H9 (cell line): ENCODE results near the gene IMP3. TPM values are rescaled to one million over a fixed set of nuclear protein-coding genes. Genes with fewer than 3 reads are reported as not detected.
A peak's percentile ranks its signal among the peaks of the same experiment; 100 is the strongest.

Source experiments
- DNase-seq: peaks from one replicate; pipeline ENCODE4 v3.0.0-alpha.2; 2017
- H2AFZ ChIP-seq: one replicate; pipeline ENCODE4 v1.6.1; 2013; ENCODE audit warnings: mild to moderate bottlenecking, low read length, control low read depth, moderate library complexity
- H2AK5ac ChIP-seq: 2 replicates; pipeline ENCODE4 v1.6.1; 2013; ENCODE audit warnings: low read length, control low read depth, mixed read lengths; ENCODE audit not compliant: insufficient read length
- H2BK120ac ChIP-seq: one replicate; pipeline ENCODE4 v1.6.1; 2013; ENCODE audit warnings: low read depth, mild to moderate bottlenecking, low read length, control low read depth, inconsistent platforms; ENCODE audit not compliant: poor library complexity, severe bottlenecking
- H2BK12ac ChIP-seq: 2 replicates; pipeline ENCODE4 v1.6.1; 2013; ENCODE audit warnings: low read length, control low read depth, mixed read lengths, low read depth; ENCODE audit not compliant: insufficient read length
- H2BK15ac ChIP-seq: 2 replicates; pipeline ENCODE4 v1.6.1; 2013; ENCODE audit warnings: low read depth, low read length, control low read depth
- H2BK20ac ChIP-seq: one replicate; pipeline ENCODE4 v1.6.1; 2013; ENCODE audit warnings: low read depth, mild to moderate bottlenecking, low read length, control low read depth, inconsistent platforms; ENCODE audit not compliant: poor library complexity, severe bottlenecking
- H2BK5ac ChIP-seq: 2 replicates; pipeline ENCODE4 v1.6.1; 2013; ENCODE audit warnings: low read length, control low read depth, mixed read lengths; ENCODE audit not compliant: insufficient read length
- H3K14ac ChIP-seq: 2 replicates; pipeline ENCODE4 v1.6.1; 2013; ENCODE audit warnings: low read length, control low read depth; ENCODE audit not compliant: insufficient read depth
- H3K18ac ChIP-seq: 2 replicates; pipeline ENCODE4 v1.6.1; 2013; ENCODE audit warnings: low read depth, mild to moderate bottlenecking, mixed read lengths, low read length, control low read depth; ENCODE audit not compliant: insufficient read length
- H3K23ac ChIP-seq: 2 replicates; pipeline ENCODE4 v1.6.1; 2013; ENCODE audit warnings: low read length, control low read depth, mixed read lengths, low read depth; ENCODE audit not compliant: insufficient read length
- H3K23me2 ChIP-seq: 2 replicates; pipeline ENCODE4 v1.6.1; 2013; ENCODE audit warnings: low read depth, mild to moderate bottlenecking, mixed read lengths, low read length, control low read depth; ENCODE audit not compliant: insufficient read length, poor library complexity, severe bottlenecking
- H3K27ac ChIP-seq: 2 replicates; pipeline ENCODE4 v1.5.1; 2013; ENCODE audit warnings: low read length, control low read depth, mixed read lengths, low read depth; ENCODE audit not compliant: insufficient read length
- H3K27me3 ChIP-seq: 2 replicates; pipeline ENCODE4 v1.6.1; 2013; ENCODE audit warnings: low read length, control low read depth, inconsistent platforms; ENCODE audit not compliant: insufficient read depth
- H3K4ac ChIP-seq: 2 replicates; pipeline ENCODE4 v1.6.1; 2013; ENCODE audit warnings: low read depth, mild to moderate bottlenecking, control low read depth, inconsistent platforms, low read length, moderate library complexity
- H3K4me1 ChIP-seq: 2 replicates; pipeline ENCODE4 v1.6.1; 2013; ENCODE audit warnings: low read length, control low read depth, inconsistent platforms; ENCODE audit not compliant: insufficient read depth
- H3K4me2 ChIP-seq: 2 replicates; pipeline ENCODE4 v1.6.1; 2013; ENCODE audit warnings: low read length, control low read depth, mixed read lengths; ENCODE audit not compliant: insufficient read length, insufficient read depth
- H3K56ac ChIP-seq: 2 replicates; pipeline ENCODE4 v1.6.1; 2013; ENCODE audit warnings: low read depth, mild to moderate bottlenecking, mixed read lengths, low read length, control low read depth; ENCODE audit not compliant: insufficient read length
- H3K79me1 ChIP-seq: 2 replicates; pipeline ENCODE4 v1.6.1; 2013; ENCODE audit warnings: low read depth, mild to moderate bottlenecking, moderate library complexity, low read length, control low read depth, inconsistent platforms; ENCODE audit not compliant: insufficient read depth, poor library complexity, severe bottlenecking
- H3K79me2 ChIP-seq: 2 replicates; pipeline ENCODE4 v1.6.1; 2013; ENCODE audit warnings: low read length, control low read depth, inconsistent platforms; ENCODE audit not compliant: insufficient read depth
- H3K9ac ChIP-seq: 2 replicates; pipeline ENCODE4 v1.6.1; 2013; ENCODE audit warnings: low read length, control low read depth, mixed read lengths; ENCODE audit not compliant: insufficient read length; ENCODE audit errors: extremely low read depth
- H3K9me3 ChIP-seq: one replicate; pipeline ENCODE4 v1.6.1; 2013; ENCODE audit warnings: low read depth, low read length, inconsistent platforms; ENCODE audit not compliant: control insufficient read depth
- H3T11ph ChIP-seq: one replicate; pipeline ENCODE4 v1.6.1; 2013; ENCODE audit warnings: mild to moderate bottlenecking, low read length, control low read depth, inconsistent platforms
- H4K20me1 ChIP-seq: one replicate; pipeline ENCODE4 v1.6.1; 2013; ENCODE audit not compliant: control insufficient read depth, insufficient read length, insufficient read depth
- H4K5ac ChIP-seq: 2 replicates; pipeline ENCODE4 v1.6.1; 2013; ENCODE audit warnings: low read depth, mild to moderate bottlenecking, mixed read lengths, low read length, control low read depth; ENCODE audit not compliant: insufficient read length
- H4K8ac ChIP-seq: replicated peaks from 2 replicates; pipeline ENCODE4 v1.6.1; 2013; ENCODE audit warnings: low read length, control low read depth, mixed read lengths, low read depth; ENCODE audit not compliant: insufficient read length
- H4K91ac ChIP-seq: 2 replicates; pipeline ENCODE4 v1.6.1; 2013; ENCODE audit warnings: low read depth, mild to moderate bottlenecking, moderate library complexity, mixed read lengths, low read length, control low read depth; ENCODE audit not compliant: insufficient read length
- H3K27ac Mint-ChIP-seq, 3 experiments: 2 replicates in 2 of 3; 3 replicates in 1 of 3; pipeline ENCODE4 v1.8.0; 2020 to 2021; ENCODE audit warnings: mixed read lengths in 3 of 3, mild to moderate bottlenecking in 1 of 3, moderate library complexity in 1 of 3
- H3K27me3 Mint-ChIP-seq: 2 replicates; pipeline ENCODE4 v1.8.0; 2021; ENCODE audit warnings: low read depth, mild to moderate bottlenecking, moderate library complexity, mixed read lengths
- H3K36me3 Mint-ChIP-seq, 3 experiments: 2 replicates in 2 of 3; 3 replicates in 1 of 3; pipeline ENCODE4 v1.8.0; 2020 to 2021; ENCODE audit warnings: low read depth in 3 of 3, mixed read lengths in 3 of 3; ENCODE audit not compliant: insufficient read depth in 1 of 3
- H3K4me1 Mint-ChIP-seq, 2 experiments: 2 replicates each; pipeline ENCODE4 v1.8.0; 2020; ENCODE audit warnings: mixed read lengths in 2 of 2
- H3K4me3 Mint-ChIP-seq, 2 experiments: 2 replicates in 1 of 2; 3 replicates in 1 of 2; pipeline ENCODE4 v1.8.0; 2020 to 2021; ENCODE audit warnings: mild to moderate bottlenecking in 2 of 2, mixed read lengths in 2 of 2, moderate library complexity in 1 of 2
- H3K9me3 Mint-ChIP-seq, 2 experiments: 2 replicates in 1 of 2; 3 replicates in 1 of 2; pipeline ENCODE4 v1.8.0; 2020; ENCODE audit warnings: mild to moderate bottlenecking in 2 of 2, mixed read lengths in 2 of 2, moderate library complexity in 1 of 2
- WGBS: extraction: QIAGEN DNeasy Blood & Tissue Kit; methylation state at CpG from one replicate; pipeline ENCODE4 v1.1.7; 2013; ENCODE audit warnings: missing lambda C conversion rate, low lambda C conversion rate, mixed read lengths; ENCODE audit not compliant: insufficient read length; ENCODE audit errors: extremely low coverage; 5-methylcytosine and 5-hydroxymethylcytosine counted together
- total RNA-seq: library from RNA; stranded (reverse); gene quantifications from 2 replicates; pipeline ENCODE4 v1.2.1, GENCODE V29; 2021
- TF ChIP-seq, protein P1 (sequence below): fragments of 200-600 bp; sonication (generic); conservative IDR thresholded peaks from 3 replicates; pipeline ENCODE4 v1.8.0; 2021; ENCODE audit warnings: antibody characterized with exemption, mild to moderate bottlenecking

The IMP3 gene
- total RNA-seq, 1 experiment from 2014 or later: 97.9 TPM

DNA sequence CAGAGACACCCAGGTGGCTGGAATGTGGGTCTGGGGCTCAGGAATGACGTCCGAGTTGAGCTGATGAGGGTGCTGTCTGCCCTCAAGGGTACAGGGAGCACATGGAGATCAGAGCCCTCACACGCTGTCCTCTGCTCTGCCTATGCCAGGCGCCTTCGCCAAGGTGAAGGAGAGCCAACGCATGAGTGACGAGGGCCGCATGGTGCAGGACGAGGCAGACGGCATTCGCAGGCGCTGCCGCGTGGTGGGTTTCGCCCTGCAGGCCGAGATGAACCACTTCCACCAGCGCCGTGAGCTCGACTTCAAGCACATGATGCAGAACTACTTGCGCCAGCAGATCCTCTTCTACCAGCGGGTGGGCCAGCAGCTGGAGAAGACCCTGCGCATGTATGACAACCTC lies 16.8 kb upstream of the IMP3 start:
- H3K27me3 Mint-ChIP-seq: no peaks in the 10 kb centered on the region
- H3K79me2 ChIP-seq: no peaks in the 10 kb centered on the region
- WGBS: no CpG with 5 or more reads among the region's 22 CpGs

More for the DNA sequence above, 16.8 kb upstream of the IMP3 start:
- Mint-ChIP-seq H3K27ac (peak overlapping the region in 2 of 3 experiments; percentile 34 to 64; a peak in 1 of 7 replicates), H3K4me1 (peaks cover 16 to 23% of the 10 kb centered on the region in 2 experiments), H3K4me3 (no peak overlapping the region), H3K36me3 (peaks cover 18 to 44% (median 30%) of the 10 kb centered on the region in 3 experiments), H3K9me3 (no peaks in the 10 kb centered on the region)
- Histone ChIP-seq H3K23me2 (no peaks in the 10 kb centered on the region), H4K91ac (no peak overlapping the region), H3K56ac (no peak overlapping the region), H2AK5ac (no peak overlapping the region), H4K20me1 (no peaks in the 10 kb centered on the region), H3K9ac (no peak overlapping the region), H2BK15ac (no peak overlapping the region), H3K23ac (no peak overlapping the region), H3K27me3 (no peaks in the 10 kb centered on the region), H3K18ac (no peak overlapping the region), H2BK120ac (no peak overlapping the region), H2AFZ (no peak overlapping the region), H3K79me1 (no peaks in the 10 kb centered on the region), H3K4me1 (0 out of 2 replicates have a peak, but pooled peaks cover 2% of the 10 kb centered on the region), H4K8ac (no peak overlapping the region), H2BK20ac (no peak overlapping the region), H3K4ac (no peak overlapping the region), H4K5ac (no peak overlapping the region), H3K9me3 (no peaks in the 10 kb centered on the region), H3K27ac (no peak overlapping the region), H3K14ac (no peak overlapping the region), H3K4me2 (no peak overlapping the region), H3T11ph (no peak overlapping the region), H2BK5ac (no peak overlapping the region), H2BK12ac (no peak overlapping the region)
- TF ChIP-seq, protein P1, sequence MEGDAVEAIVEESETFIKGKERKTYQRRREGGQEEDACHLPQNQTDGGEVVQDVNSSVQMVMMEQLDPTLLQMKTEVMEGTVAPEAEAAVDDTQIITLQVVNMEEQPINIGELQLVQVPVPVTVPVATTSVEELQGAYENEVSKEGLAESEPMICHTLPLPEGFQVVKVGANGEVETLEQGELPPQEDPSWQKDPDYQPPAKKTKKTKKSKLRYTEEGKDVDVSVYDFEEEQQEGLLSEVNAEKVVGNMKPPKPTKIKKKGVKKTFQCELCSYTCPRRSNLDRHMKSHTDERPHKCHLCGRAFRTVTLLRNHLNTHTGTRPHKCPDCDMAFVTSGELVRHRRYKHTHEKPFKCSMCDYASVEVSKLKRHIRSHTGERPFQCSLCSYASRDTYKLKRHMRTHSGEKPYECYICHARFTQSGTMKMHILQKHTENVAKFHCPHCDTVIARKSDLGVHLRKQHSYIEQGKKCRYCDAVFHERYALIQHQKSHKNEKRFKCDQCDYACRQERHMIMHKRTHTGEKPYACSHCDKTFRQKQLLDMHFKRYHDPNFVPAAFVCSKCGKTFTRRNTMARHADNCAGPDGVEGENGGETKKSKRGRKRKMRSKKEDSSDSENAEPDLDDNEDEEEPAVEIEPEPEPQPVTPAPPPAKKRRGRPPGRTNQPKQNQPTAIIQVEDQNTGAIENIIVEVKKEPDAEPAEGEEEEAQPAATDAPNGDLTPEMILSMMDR: no peak
- DNase-seq: no peak
